Spleen (tissue), 7 donors: ENCODE measurements around the gene U2SURP.
"Not testable (repeated sequence)": the region's sequence is repeated elsewhere in the genome, so short reads cannot be mapped to it uniquely, and the experiment has no call there.

Experiments
- POLR2A ChIP-seq, 3 donors: fragments of 450-650 bp; IDR thresholded peaks; one replicate each; pipeline ENCODE4 v1.5.1; 2017; ENCODE audit warnings: antibody characterized with exemption in 3 of 3, mild to moderate bottlenecking in 1 of 3
- TF ChIP-seq, protein P1 (sequence below), 11 experiments: fragments of 200-600 bp in 7 of 11; fragments of 450-650 bp in 4 of 11; sonication (generic) in 4 of 11; IDR thresholded peaks in 8 of 11; conservative IDR thresholded peaks in 3 of 11; 1 replicate in 7 of 11; 2 replicates in 4 of 11; pipeline versions ENCODE4 v1.4.0 to v1.8.0; 2016 to 2021; ENCODE audit warnings: antibody characterized with exemption in 11 of 11, inconsistent platforms in 4 of 11, mild to moderate bottlenecking in 1 of 11
- donor health status: DM: no; HTN: no; CAD: no; lungs with moderate emphysema.
- donor health status: DM: no; HTN: no; CAD: no.
- donor health status: DM: no; HTN: no; CAD: no.

DNA sequence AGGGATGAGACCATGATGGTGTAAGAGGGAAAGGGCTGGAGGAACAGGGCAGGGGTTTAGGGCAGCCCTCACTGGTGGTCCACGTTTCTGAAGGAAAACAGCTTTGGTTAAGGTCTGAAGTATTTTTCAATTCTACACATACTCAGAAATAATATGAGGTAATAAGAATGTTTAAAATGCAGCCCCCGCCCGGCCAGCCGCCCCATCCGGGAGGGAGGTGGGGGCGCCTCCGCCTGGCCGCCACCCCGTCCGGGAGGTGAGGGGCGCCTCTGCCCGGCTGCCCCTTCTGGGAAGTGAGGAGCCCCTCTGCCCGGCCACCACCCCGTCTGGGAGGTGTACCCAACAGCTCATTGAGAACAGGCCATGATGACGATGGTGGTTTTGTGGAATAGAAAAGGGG, 72.2 kb downstream of the U2SURP start:
- TF ChIP-seq, protein P1, sequence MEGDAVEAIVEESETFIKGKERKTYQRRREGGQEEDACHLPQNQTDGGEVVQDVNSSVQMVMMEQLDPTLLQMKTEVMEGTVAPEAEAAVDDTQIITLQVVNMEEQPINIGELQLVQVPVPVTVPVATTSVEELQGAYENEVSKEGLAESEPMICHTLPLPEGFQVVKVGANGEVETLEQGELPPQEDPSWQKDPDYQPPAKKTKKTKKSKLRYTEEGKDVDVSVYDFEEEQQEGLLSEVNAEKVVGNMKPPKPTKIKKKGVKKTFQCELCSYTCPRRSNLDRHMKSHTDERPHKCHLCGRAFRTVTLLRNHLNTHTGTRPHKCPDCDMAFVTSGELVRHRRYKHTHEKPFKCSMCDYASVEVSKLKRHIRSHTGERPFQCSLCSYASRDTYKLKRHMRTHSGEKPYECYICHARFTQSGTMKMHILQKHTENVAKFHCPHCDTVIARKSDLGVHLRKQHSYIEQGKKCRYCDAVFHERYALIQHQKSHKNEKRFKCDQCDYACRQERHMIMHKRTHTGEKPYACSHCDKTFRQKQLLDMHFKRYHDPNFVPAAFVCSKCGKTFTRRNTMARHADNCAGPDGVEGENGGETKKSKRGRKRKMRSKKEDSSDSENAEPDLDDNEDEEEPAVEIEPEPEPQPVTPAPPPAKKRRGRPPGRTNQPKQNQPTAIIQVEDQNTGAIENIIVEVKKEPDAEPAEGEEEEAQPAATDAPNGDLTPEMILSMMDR (IDR thresholded peaks at IDR 0.05 in 8 of 11, conservative IDR thresholded peaks at IDR 0.05 in 3 of 11): not testable (repeated sequence)
- TF ChIP-seq POLR2A (IDR thresholded peaks at IDR 0.05): not testable (repeated sequence)
